HG03439 (cell line): Measurements from ENCODE around the gene NLGN4Y.
"Not testable (repeated sequence)": the region's sequence is repeated elsewhere in the genome, so short reads cannot be mapped to it uniquely, and the experiment has no call there.

Experiments used
- ATAC-seq: cut with Tn5 transposase; IDR thresholded peaks from one replicate; pipeline ENCODE4 v1.9.1; 2021; ENCODE audit warnings: mild to moderate bottlenecking, moderate library complexity; ENCODE audit not compliant: unreplicated experiment

The NLGN4Y gene

DNA sequence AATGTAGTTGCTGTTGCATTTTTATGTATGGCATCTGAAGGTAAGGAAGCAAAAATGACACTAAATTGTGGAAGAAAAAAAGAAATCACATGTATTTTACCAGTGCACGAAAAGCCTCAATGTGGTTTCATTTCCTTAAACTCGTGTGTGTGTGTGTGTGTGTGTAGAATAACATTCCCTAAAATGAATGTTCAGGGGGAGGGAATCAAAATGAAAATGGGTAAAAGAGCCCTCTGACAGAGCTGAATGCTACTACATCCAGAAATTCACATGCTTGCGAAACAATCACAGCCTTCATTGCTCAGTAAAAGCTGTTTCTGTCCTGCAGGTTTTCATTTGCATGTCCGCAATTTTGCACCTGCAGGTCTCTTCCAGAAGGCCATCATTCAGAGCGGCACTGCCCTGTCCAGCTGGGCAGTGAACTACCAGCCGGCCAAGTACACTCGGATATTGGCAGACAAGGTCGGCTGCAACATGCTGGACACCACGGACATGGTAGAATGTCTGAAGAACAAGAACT lies 305.1 kb downstream of the NLGN4Y start:
- no peak for ATAC-seq

DNA sequence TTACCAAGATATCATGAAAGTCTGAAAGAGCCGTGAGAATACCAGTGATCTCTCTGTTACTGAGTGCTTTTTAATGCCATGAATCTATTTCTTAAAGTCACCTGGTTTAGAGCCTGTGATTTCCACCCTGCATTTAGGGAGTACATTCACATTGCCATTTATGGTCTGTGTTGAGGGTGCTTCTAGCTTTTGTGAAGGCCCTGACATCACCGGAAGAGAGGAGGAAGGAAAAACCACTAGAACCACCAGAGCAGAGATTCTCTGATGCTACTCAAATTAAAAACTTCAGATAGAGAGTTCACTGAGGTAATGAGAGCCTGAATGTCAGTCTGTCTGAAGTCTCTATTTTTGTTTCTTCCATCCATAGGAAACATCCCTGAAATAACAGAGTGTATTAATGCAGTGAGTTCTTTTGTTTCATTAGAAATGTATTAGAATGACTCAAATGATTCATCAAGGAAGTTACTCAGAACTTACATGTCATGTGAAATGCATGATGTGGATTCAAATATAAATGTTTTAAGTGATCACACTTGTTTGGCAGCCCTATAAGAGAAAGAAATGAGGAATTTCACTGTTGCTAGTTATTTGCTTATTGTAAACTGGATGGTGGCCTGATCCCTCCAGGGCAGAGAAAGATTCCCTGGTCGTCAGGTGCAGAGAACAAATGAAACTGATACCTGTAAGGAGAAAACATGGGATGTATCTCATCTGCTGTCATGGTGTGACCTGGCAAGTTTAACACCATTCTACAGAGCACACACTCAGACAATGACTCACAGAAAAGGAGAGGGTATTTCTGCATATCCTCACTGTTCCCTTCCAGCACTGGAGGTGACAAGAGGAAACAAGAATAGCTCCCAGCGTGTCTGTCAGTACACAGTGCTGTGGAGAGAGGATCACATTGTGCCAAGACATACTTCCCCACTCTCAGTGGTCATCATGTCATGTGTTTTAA lies 310.1 kb downstream of the NLGN4Y start:
- ATAC-seq: peak; percentile 56

DNA sequence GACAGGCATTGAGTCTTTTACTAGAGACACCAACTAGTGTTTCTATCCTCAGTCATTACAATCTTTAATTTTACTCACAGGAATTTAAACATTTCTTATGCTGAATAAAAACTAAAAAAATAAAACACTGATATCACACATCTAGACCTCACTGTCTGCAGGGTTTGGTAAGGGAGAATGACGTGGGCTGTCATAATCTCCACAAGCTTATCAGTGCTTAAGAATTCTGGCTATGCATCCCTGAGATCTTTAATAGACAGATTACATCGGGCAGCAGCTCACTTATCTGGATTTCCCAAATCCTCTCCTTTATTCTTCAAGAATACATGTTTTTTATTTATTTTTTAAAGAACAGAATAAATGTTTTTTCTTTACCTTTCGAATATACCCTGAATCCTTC lies 313.1 kb downstream of the NLGN4Y start:
- ATAC-seq: no peak

DNA sequence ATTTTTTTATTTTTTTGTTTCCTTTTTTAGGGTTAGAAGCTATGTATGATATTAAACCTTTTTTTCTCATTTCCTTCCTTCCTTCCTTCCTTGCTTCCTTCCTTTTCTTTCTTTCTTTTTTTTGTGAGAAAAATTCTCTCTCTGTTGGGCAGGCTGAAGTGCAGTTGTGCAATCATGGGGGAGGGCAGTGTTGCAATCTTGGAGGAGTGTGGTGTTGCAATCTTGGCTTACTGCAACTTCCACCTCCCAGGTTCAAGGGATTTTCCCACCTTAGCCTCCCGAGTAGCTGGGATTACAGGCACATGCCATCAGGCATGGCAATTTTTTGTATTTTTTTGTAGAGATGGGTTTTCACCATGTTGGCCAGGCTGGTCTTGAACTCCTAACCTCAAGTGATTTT lies 326.4 kb downstream of the NLGN4Y start:
- ATAC-seq: no peak

DNA sequence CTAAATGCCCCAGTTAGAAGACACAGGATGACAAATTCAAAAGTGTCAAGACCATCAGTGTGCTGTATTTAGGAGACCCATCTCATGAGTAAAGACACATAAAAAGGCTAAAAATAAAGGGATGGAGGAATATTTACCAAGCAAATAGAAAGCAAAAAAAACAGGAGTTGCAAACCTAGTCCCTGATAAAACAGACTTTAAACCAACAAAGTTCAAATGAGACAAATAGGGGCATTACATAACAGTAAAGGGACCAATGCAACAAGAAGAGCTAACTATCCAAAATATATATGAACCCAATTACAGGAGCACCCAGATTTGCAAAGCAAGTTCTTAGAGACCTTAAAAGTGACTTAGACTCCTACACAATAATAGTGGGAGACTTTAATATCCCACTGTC lies 336.1 kb downstream of the NLGN4Y start:
- ATAC-seq: no peak

DNA sequence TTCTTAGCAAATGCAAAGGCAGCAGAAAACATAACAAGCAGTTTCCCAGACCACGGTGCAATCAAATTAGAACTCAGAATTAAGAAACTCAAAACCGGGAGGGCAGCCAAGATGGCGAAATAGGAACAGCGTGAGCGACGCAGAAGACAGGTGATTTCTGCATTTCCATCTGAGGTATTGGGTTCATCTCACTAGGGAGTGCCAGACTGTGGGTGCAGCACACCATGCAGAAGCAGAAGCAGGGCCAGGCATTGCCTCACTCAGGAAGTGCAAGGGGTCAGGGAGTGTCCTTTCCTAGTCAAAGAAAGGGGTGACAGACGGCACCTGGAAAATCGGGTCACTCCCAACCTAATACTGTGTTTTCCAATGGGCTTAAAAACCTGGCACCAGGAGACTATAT lies 336.7 kb downstream of the NLGN4Y start:
- not testable (repeated sequence) for ATAC-seq

DNA sequence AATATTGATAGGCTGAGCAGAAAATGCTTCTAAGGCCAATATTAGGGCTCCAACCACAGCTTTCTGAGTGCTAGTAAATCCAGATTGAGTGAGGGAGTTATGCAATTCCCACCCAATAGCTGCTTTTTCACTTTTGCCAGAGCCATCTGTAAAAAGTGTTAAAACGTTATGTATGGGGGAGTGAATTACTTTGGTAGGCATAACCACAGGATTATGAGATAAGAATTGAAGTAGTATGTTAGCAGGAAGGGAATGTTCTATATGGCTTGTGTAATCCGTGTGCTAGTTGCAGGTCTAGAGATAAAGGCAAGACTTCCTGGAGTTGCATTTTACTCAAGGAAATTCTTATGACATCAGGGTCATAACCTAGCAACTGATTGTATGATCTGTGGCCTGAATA lies 347.6 kb downstream of the NLGN4Y start:
- ATAC-seq: no peak
